Ascending aorta (tissue), 2 donors: Measurements from ENCODE around the gene NFATC3. TPM values are rescaled to one million over a fixed set of nuclear protein-coding genes. Genes with fewer than 3 reads are reported as not detected.

Experiments
- DNase-seq, 2 donors: peaks; one replicate each; pipeline ENCODE4 v3.0.0-alpha.2; 2019; ENCODE audit warnings: low spot score in 2 of 2
- H3K27ac ChIP-seq, 2 donors: fragments of 200-600 bp; sonication (generic); one replicate each; pipeline ENCODE4 v1.5.1; 2016 to 2017; ENCODE audit warnings: mild to moderate bottlenecking in 1 of 2
- H3K27me3 ChIP-seq: fragments of 200-600 bp; sonication (generic); one replicate; pipeline ENCODE4 v1.5.1; 2017
- H3K36me3 ChIP-seq, 2 donors: fragments of 200-600 bp; sonication (generic); one replicate each; pipeline ENCODE4 v1.5.1; 2016
- H3K4me1 ChIP-seq, 2 donors: fragments of 200-600 bp; sonication (generic); one replicate each; pipeline ENCODE4 v1.5.1; 2016 to 2017; ENCODE audit warnings: mild to moderate bottlenecking in 1 of 2
- H3K4me3 ChIP-seq, 2 donors: fragments of 200-600 bp; sonication (generic); one replicate each; pipeline ENCODE4 v1.5.1; 2016 to 2017; ENCODE audit warnings: mild to moderate bottlenecking in 1 of 2
- H3K9me3 ChIP-seq, 2 donors: fragments of 200-600 bp; sonication (generic); one replicate each; pipeline ENCODE4 v1.5.1; 2016
- CTCF ChIP-seq, 3 experiments: fragments of 200-600 bp in 2 of 3; fragments of 450-650 bp in 1 of 3; sonication (generic) in 2 of 3; IDR thresholded peaks; one replicate each; pipeline ENCODE4 v1.5.1; 2016 to 2019; ENCODE audit warnings: antibody characterized with exemption in 3 of 3, mild to moderate bottlenecking in 1 of 3, moderate library complexity in 1 of 3
- intact Hi-C: fragments of 100-400 bp; cut with DNase I; formaldehyde crosslinking; loops from one replicate; pipeline ENCODE4 v1.15.1; 2023
- total RNA-seq: library from RNA; depleted of rRNA; stranded (reverse); fragments of >200 nt; gene quantifications from one replicate; pipeline ENCODE4 v1.1.0, GENCODE V29; 2016

NFATC3 gene
- total RNA-seq, 1 donor from 2014 or later = 36.4 TPM

DNA sequence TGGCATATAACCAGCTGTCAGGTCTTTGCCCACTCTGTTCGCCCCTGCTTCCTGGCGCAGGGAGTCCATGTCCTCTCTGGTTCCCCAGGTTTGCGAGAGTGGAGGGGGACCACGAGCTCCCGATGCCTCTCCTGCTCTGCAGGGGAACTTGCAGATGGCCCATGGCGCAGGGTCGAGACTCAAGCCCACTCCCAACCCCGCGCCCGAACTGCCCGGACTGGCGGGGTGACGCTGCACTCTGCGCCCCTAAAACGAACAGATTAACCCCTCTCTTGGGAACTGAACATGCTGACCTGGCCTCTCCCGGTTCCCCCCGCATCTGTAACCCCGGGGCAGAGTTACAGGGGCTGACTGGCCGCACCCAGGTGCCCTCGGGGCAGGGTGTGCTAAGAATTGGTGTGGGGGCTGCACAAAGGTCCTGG lies 159.3 kb downstream of the NFATC3 start:
- no peak for DNase-seq
- no peaks in the 10 kb centered on the region for H3K27me3 ChIP-seq
- peaks cover 24 to 34% of the 10 kb centered on the region in 2 donors for H3K4me1 ChIP-seq
- H3K4me3 ChIP-seq = peak overlapping the region; percentile 67 to 92
- H3K27ac ChIP-seq = no peak overlapping the region
- H3K9me3 ChIP-seq = no peaks in the 10 kb centered on the region
- intact Hi-C loops = no loop called here
- peaks cover 4 to 6% of the 10 kb centered on the region in 2 donors for H3K36me3 ChIP-seq
- TF ChIP-seq CTCF (IDR thresholded peaks at IDR 0.05) = no peak

DNA sequence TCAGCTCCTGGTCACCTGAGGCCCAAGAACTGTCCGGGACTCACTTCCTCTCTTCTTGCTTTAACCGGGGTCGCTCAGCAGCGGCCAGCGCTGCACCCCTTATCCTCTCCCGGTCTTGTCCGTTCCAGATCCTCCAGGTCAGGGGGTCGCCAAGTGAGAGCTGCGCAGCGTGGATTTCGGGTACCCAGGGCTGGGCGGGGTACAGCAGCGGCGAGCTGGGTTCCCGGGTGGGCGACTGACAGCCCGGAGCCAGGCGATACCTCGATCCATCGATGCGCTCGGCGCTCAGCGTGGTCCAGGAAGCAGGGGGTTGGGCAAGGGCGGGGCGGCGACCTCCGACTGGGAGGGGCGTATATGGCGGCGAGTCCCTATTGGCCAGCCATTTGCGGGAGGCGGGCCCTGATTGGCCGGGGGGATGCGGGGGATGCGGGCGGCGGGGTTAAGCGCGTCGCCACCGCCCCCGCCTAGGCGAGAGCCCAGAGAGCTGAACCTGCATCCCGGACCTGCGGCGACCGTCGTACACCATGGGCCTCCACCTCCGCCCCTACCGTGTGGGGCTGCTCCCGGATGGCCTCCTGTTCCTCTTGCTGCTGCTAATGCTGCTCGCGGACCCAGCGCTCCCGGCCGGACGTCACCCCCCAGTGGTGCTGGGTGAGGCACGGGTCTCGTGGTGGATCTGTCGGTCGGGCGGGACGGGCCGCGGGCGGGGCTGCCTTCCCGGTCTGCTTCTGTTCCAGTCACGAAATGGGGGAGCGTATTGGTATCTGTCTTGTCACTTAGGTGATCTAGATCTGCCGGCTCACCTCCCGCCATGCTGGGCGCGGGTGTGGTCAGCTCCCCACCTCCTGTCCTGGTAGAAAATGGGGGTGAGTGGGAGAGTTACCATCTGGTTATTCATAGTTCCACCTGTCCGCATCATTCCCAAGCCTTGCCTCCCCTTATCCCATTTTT lies 160.0 kb downstream of the NFATC3 start, which contains the start of gene PLA2G15:
PLA2G15 (plus strand) TSS at position 471 of the 951 bp plus-strand sequence; CDS start at position 525, 54 bp downstream.
- peak within 1 kb of the TSS; percentile 6 to 75 for H3K27ac ChIP-seq
- peak within 1 kb of the TSS; percentile 67 to 92 for H3K4me3 ChIP-seq
- intact Hi-C loops = loop anchor here (1.0 kb wide), 1 partner anchor 19 kb away; the partner anchor contains the start of gene SLC7A6
- H3K9me3 ChIP-seq = no peaks in the 10 kb centered on the region
- no peaks in the 10 kb centered on the region for H3K27me3 ChIP-seq
- peaks cover 24 to 34% of the 10 kb centered on the region in 2 donors for H3K4me1 ChIP-seq
- peak; percentile 72 to 97 for DNase-seq
- TF ChIP-seq CTCF (IDR thresholded peaks at IDR 0.05) = no peak
- H3K36me3 ChIP-seq = peaks cover 11 to 12% of the 10 kb centered on the region in 2 donors

DNA sequence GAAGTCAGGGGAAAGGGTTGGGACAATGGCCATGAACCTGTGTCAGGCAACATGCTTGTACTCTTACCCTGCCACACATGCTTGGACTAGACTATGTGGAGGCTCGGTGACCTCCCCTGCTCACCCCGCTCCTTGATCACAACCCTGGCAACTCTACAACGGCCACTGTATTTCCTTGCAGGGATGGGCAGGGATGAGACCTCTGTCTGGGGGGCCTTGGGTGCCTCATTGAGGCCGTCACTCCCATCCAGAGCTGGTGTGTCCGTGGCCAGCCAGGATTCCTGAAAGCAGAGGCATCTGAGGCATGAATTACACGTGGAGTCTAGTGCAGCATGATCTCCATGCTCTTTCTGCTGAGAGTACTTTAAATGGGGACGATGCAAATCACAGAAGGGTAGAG lies 161.0 kb downstream of the NFATC3 start:
- Histone ChIP-seq H3K9me3 (no peaks in the 10 kb centered on the region), H3K27me3 (no peaks in the 10 kb centered on the region), H3K36me3 (peaks cover 20% of the 10 kb centered on the region in 2 donors), H3K4me3 (peak overlapping the region; percentile 67 to 92), H3K27ac (peak overlapping the region; percentile 6 to 75), H3K4me1 (peaks cover 24 to 34% of the 10 kb centered on the region in 2 donors)
- TF ChIP-seq CTCF (IDR thresholded peaks at IDR 0.05) = no peak
- DNase-seq = no peak
- intact Hi-C loops = no loop called here

GRCh38 chr16:68246666-68247065 lies 161.5 kb downstream of the NFATC3 start:
- no peak for TF ChIP-seq CTCF (IDR thresholded peaks at IDR 0.05)
- H3K36me3 ChIP-seq = peaks cover 20 to 24% of the 10 kb centered on the region in 2 donors
- no peaks in the 10 kb centered on the region for H3K9me3 ChIP-seq
- H3K27ac ChIP-seq = peak overlapping the region in 1 of 2 donors; percentile 75
- H3K4me1 ChIP-seq = peaks cover 28 to 38% of the 10 kb centered on the region in 2 donors
- peak overlapping the region; percentile 11 to 92 for H3K4me3 ChIP-seq
- no peaks in the 10 kb centered on the region for H3K27me3 ChIP-seq
- no peak for DNase-seq
- intact Hi-C loops = no loop called here

DNA sequence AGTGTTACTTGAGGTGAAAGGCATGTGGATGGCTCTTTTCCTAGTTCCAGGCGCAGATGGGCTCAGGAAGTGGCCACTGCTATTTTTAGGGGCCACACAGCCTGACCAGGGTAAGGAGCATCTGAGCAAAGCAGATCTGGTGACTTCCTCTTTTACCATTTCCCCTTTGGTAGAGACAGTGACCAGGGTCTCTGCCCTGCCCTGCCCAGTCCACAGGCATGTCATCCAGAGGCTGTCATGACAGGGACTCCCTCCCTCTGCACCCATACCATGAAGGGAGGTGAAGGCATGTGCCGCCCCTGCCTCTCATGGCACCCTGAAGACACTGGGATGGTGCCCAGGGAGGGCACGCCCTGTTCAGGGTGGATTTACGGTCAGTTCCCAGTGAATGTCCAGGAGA lies 162.2 kb downstream of the NFATC3 start:
- Histone ChIP-seq H3K27me3 (no peaks in the 10 kb centered on the region), H3K4me3 (peak overlapping the region in 1 of 2 donors; percentile 92), H3K9me3 (no peaks in the 10 kb centered on the region), H3K27ac (peak overlapping the region; percentile 63 to 75), H3K4me1 (peaks cover 28 to 38% of the 10 kb centered on the region in 2 donors), H3K36me3 (peaks cover 20 to 24% of the 10 kb centered on the region in 2 donors)
- no peak for TF ChIP-seq CTCF (IDR thresholded peaks at IDR 0.05)
- DNase-seq = no peak
- intact Hi-C loops = no loop called here
